ENCODE measurements around the gene TBC1D13.
"Not testable (repeated sequence)": the region's sequence is repeated elsewhere in the genome, so short reads cannot be mapped to it uniquely, and the experiment has no call there.

TBC1D13 gene

DNA sequence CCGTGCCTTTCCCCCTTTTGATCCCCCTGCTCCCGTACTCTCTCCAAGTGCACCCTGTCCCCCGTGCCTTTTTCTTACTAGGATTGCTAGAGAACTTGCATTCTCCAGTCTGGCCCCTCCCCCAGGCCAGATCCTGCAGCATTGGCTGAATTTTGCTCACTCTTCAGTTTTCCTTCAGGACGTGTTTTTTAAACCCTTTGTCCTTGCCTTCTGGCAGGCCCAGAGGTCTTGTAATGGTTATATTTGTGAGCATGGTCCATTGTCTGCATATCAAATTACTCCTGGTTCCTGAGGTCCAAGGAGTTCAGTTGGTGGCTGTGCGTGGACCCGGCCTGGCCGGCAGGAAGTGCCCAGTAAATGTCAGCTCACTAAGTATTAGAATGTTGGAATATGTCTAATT, 606 bp downstream of the TBC1D13 start:
- peak; percentile 12 for DNase-seq

DNA sequence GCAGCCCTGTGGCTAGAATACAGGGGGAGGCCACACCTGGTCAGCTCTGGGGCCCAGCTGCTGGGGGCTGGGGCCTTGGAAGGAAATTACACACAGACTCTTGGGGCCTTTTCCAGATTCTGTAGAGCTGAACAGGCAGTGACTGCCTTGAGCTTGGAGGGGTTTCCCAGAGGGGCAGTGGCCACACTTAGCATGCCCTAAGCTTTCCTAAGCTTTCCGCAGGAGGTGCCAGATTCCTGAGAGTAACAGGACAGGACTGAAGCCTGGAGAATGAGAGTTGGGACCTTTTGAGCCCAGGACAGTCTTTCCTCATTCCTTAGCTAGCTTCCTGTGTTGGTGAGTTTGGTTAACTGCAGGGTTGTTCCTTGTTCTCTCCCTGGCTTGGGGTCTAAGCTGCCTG, 1.4 kb downstream of the TBC1D13 start:
- no peak for DNase-seq

DNA sequence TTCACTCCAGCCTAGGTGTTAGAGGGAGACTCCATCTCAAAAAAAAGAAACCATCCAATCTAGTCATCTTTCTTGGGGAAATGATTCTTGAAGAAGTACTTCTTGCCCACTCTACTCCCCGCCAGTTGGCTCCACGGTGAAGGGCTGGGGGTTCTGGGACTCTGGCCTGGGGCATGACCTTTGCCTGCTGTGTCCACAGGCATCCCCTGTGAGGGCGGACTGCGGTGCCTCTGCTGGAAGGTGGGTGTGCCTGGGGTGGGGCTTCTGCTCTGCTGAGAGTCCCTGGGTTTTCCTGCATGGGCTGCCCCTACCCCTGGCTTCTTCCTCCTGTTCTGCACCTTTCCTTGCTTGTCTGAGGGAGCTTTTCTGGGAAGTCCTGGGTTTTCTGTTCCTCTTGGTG, 3.5 kb downstream of the TBC1D13 start:
- DNase-seq, result no peak

DNA sequence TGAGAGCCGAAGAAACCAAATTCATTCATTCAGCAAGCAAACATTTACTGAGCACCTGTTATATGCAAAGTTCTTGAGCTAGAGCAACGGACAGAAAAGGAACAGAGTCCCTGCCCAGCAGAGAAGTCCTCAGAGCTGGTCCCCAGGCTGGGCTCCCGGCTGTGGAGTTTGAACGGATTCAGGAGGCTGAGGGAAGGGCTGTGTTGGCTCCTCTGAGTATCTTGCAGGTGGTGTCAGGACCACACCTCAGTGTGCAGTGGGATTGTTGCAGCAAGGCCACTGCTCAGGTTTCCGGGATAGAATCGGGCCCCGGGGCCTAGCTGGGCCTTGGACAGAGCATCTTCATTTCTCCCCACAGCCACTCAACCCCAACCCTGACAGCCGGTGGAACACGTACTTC, 5.1 kb downstream of the TBC1D13 start:
- DNase-seq, result no peak

DNA sequence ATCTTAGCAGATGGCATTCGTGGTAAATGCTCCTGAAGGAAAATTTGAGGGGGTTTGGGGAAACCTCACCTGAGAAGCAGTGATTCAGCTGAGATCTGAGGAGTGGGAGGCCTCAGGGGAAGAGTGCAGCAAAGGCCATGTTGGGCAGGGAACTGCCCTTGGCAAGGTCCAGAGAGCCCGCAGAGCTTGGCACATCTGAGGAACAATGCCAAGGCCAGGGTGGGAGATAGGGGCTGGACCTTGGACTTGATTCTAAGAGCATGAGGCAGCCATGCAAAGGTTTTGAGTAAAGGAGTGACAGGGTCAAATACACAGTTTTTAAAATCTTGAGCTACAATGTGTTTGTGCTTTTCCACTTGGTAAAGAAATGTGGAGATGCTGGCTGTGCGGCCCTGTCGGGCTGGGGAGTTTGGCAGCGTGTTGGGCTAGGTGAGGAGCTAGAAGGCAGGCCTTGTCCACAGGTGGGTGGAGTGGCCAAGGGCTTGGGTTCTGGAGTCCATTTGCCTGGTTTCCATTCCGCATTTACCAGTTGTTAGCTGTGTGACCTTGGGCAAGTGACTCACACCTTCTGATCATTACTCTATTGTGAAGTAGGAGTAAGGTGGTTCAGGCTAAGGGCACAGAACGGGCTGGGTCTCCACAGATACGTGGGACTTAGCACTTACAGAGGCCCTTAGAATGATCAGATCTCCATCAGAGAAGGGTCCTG, 6.1 kb downstream of the TBC1D13 start:
- no peak for DNase-seq

DNA sequence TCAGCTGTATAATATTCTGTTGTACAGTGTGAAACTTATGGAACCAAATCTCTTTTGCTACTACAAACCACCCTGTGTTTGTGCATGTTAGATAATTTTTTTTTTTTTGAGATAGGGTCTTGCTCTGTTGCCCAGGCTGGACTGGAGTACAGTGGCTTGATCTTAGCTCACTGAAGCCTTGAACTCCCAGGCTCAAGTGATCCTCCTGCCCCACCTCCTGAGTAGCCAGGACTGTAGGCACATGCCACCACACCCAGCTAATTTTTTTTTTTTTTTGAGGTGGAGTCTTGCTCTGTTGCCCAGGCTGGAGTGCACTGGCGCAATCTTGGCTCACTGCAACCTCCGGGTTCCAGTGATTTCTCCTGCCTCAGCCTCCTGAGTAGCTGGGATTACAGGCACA, 7.9 kb downstream of the TBC1D13 start:
- DNase-seq, result not testable (repeated sequence)

DNA sequence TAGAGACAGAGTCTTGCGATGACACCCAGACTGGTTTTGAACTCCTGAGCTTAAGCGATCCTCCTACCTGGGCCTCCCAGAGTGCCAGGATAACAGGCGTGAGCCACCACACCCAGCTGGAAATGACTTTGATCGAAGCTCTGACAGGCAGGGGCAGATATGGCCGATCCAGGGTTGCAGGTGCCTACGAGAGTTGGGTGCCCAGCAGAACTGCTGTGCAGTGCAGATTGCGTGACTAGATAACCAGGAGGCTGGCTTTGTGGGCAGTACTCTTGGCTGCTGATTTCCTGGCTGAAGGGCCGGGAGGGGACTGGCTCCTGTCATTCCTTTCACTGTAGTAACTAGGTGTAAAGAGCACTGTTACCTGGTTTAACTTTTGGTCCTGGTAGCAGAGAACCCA, 11.8 kb downstream of the TBC1D13 start:
- no peak for DNase-seq

DNA sequence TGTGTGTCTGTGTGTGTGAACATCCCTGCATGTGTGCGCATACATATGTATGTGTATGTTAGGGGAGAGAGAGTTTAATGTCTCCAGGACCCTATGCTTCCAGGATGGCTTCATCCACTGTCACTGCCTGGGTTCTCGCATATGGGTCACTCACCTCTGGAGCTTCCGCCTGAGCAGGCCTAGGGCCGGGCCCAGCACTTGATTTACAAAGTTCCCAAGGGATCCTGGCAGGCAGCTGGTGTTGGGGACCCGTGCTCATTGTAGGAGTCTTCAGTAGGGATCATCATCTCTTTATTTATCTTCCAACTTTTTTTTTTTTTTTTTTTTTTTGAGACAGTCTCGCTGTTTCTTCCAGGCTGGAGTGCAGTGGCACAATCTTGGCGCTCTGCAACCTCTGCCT, 13.0 kb downstream of the TBC1D13 start:
- DNase-seq, result no peak

DNA sequence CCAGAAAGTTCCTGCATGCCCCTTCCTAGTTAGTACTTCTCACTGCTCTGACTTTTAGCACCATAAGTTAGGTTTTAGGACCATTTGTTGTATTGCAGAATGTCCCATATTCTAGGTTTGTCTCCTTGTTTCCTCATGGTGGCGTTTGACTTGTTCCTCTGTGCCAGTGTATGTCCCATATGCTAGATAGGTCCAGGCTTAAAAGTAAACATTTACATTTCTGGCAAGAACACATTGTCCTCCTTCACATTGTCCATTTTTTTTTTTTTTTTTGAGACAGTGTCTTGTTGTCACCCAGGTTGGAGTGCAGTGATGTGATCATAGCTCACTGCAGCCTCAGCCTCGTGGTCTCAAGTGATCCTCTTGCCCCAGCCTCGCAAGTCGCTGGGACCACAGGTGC, 15.4 kb downstream of the TBC1D13 start:
- DNase-seq, result no peak

DNA sequence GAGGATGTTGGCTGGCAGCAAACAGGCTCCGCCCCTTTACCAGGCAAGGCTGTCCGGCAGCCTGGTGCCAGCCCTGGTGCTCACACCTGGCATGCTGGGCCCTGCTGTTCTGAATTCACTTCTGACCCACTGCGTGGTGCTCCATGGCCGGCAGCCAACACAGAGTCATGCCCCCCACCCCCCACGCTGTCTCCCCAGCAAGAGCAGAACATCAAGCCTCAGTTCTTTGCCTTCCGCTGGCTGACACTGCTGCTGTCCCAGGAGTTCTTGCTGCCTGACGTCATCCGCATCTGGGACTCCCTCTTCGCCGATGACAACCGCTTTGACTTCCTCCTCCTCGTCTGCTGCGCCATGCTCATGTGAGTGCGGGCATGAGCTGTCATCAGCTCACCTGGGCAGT, 18.6 kb downstream of the TBC1D13 start:
- no peak for DNase-seq

DNA sequence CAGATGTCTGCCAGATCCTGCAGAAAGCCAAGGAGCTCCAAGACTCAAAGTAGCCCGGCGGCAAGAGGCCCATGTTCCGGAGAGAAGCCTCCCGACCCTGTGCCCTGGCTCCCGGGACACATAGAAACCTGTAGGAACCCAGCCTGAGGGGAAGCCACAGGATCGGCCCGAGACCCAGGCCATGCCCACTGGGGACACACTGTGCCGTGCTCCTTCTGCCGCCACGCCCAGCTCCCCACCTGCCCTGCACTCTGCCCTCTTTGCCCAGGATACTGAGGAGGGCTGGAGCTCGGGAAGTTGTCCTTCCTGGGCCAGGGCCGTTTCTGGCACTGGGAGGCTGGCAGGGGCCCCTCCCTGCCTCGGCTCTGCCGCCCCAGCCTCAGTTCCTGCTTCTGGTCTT, 20.8 kb downstream of the TBC1D13 start:
- DNase-seq, result no peak

DNA sequence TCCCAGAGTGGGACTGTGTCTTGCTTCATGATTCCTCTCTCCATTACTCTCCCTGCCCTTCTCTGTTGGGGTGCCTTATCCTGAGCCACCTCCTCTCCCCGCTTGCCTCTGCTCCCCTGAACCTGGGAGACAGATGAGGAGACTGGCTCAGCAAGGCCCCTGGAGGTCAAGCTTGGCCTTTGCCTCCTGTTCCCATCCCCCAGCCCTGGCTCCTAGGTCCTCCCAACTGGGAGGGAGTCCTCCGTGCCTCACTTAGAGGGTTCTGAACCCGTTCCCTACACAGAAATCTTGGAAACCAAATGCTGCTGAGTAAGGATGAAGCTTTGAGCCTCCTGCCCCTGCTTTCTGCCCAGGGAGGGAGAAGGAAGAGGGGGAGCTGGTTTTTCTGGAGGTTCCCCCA, 21.5 kb downstream of the TBC1D13 start:
- DNase-seq, result no peak

DNA sequence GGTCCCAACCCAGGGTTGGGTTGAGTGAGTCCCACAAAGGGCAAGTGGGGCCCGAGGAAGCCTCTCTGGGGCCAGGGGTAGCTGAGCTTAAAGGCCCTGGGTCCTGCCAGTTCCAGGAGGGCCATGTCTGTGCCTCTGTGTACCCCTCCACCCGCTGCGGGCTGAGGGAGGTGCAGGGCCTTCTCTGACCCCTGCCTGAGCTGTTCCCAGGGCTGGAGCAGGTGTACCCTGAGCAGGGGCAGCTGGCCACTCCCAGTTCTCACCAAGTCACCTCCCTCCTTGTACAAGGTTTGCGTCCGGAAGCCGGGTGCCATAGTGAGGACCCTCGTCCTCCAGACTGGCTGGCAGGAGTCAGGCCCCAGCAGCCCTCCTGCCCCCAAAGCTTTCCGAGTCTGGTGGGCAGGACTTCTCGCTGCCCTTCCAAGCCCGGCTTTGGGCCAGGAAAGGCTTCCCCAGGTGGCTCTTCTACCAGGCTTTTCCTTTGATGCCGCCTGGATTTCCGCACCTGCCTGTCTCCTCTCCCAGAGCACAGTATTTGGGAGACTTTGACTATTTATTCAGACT, 22.1 kb downstream of the TBC1D13 start:
- DNase-seq, result no peak

DNA sequence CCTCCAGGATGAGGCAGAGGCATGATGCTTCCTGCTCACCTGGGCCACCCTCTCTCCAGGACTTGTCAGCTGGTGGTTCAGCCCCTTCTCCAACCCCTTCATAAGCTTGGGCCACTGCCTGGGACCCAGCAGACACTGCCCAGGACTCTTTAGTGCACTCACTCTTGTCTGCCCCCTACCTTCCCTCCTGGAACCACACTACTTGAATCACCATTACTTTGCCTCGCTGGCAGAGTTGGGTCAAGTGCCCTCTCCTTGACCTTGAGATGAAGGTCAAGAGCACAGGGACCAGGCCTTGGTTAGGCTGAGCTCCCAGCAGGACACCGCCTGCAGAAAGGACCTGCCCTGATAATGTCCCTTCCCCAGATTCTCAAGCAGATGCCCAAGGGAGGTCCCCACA, 22.8 kb downstream of the TBC1D13 start:
- no peak for DNase-seq

DNA sequence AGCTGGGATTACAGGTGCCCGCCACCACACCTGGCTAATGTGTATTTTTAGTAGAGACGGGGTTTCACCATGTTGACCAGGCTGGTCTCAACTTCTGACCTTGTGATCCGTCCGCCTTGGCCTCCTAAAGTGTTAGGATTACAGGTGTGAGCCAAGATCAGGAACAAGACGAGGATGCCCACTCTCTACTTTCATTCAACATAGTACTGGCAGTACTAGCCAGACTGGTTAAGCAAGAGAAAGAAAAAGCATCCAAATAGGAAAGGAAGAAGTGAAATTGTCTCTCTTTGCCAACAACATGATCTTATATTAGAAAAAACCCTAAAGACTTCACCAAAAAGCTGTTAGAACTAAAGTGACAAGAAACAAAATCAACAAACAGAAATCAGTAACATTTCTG, 23.8 kb downstream of the TBC1D13 start:
- DNase-seq, result no peak

DNA sequence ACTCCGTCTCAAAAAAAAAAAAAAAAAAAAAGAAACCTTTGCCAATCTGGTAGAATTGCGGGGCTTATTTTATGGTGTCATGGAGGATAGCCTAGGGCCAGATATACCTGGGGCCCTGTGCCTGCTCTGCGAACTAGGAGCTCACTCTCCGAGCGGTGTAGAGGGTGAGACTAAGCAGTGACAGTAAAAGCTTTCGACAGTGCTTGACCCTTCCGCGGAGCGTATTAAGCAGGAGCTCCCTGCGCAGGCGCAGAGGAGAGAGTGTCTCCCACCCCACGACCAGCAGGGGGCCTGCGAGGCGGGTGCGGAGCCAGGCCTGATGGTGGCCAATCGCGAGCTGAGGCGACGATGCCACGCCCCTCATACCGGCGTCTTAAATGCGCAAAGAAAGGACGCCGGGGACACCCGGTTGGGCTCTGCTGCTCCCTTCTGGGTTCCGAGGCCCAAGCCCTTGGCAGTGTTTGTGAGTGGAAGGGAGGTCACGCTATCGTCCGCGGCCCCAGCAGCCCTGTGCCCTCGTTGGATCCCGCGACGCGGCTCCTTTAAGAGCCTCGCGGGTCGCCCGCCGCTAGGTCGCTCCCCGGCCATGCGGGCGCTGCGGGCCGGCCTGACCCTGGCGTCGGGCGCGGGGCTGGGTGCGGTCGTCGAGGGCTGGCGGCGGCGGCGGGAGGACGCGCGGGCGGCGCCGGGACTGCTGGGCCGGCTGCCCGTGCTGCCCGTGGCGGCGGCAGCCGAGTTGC, 31.2 kb downstream of the TBC1D13 start, which contains the start of gene ENDOG:
TSS of gene ENDOG (plus strand) at position 402 of the 740 bp plus-strand sequence. CDS start at position 587, 185 bp downstream.
- DNase-seq, result peak; percentile 97

DNA sequence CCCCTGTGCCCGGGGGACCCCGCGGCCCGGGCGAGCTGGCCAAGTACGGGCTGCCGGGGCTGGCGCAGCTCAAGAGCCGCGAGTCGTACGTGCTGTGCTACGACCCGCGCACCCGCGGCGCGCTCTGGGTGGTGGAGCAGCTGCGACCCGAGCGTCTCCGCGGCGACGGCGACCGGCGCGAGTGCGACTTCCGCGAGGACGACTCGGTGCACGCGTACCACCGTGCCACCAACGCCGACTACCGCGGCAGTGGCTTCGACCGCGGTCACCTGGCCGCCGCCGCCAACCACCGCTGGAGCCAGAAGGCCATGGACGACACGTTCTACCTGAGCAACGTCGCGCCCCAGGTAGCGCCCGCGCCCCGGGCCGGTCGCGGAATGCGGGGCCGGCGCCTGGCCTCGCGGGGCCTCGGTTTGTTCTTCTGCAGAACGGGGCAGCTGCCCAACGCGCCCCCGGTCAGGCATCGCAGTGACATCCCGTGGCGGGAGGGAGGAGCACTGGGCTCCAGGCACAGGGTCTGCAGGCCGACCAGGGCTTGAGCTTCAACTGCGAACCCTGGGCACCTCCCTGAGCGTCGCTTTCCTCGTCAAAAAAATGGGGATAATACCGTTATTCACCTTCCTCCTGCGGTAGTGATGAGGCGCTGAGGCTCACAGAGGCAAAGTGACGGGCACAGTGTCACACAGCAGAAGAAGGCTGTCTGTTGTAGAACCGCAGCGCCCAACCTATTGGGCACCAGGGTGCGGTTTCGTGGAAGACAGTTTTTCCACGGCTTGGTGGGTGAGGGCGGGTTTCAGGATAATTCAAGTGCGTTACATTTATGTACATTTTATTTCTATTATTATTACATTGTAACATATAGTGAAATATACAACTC, 32.0 kb downstream of the TBC1D13 start:
- DNase-seq, result peak; percentile 40

DNA sequence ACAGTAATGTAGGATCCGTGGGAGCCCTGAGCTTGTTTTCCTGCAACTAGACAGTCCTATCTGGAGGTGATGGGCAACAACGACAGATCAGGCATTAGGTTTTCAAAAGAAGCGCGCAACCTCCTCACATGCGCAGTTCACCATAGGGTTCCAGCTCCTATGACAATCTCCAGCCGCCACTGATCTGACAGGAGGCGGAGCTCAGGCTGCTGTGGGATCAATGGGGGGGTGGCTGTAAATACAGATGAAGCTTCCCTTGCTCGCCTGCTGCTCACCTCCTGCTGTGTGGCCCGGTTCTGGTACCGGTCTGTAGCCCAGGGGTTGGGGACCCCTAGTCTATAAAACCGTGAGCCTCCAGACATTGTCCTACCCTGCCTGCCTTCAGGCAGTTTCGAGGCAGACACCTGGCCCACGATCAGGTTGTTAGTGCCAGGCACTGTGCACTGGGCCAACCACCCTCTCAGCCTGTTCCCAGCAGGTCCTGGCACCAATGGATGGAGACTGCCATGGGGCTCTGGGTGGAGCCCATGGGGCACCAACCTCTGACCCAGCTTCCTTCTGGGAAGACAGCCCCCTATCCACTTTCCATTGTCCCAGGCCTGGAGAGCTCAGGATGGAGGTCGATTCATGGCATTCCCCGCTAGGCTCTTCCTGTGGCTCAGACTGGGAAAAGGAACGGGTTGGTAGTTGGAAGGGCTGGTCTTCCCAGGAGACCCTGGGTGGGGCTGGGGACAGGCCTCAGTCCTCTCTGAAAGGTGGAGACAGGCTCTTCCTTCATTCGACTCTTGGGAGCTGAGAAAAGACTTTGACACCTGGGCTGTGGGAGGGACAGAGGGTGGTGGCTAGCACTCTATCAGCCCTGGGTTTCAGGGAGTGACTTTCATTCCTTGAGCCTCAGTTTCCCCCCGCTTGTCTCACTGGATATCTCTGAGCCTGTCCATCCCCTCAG, 32.9 kb downstream of the TBC1D13 start:
- DNase-seq, result no peak

DNA sequence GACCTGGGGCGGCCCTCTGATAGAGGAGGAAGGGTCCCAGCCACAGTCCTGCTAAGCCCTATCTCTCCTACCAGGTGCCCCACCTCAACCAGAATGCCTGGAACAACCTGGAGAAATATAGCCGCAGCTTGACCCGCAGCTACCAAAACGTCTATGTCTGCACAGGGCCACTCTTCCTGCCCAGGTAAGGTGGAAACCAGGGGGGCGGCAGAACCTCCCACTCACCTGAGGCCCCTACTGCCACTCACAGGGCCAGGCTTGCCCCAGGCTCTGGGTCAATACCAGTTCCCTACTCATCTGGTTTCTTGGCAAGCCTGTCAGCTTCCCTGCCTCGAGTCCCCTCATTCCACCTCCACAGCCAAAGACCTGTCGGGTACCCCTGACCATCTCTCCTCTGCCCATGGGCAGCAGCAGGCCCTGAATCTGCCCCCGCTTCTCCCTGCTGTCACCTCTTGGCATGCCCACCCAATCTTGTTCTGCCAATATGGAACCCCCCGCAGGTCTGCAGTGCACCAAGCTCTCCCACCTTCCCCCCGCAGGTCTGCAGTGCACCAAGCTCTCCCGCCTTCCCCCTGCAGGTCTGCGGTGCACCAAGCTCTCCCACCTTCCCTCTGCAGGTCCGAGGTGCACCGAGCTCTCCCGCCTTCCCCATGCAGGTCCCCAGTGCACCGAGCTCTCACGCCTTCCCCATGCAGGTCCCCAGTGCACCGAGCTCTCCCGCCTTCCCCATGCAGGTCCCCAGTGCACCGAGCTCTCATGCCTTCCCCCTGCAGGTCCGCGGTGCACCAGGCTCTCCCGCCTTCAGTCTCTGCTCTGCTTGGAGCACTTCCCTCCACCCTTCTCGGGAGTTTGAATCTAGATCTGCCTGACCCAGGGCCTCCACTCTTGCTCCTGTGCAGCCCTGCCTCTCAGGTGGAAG, 33.9 kb downstream of the TBC1D13 start:
- DNase-seq, result no peak

DNA sequence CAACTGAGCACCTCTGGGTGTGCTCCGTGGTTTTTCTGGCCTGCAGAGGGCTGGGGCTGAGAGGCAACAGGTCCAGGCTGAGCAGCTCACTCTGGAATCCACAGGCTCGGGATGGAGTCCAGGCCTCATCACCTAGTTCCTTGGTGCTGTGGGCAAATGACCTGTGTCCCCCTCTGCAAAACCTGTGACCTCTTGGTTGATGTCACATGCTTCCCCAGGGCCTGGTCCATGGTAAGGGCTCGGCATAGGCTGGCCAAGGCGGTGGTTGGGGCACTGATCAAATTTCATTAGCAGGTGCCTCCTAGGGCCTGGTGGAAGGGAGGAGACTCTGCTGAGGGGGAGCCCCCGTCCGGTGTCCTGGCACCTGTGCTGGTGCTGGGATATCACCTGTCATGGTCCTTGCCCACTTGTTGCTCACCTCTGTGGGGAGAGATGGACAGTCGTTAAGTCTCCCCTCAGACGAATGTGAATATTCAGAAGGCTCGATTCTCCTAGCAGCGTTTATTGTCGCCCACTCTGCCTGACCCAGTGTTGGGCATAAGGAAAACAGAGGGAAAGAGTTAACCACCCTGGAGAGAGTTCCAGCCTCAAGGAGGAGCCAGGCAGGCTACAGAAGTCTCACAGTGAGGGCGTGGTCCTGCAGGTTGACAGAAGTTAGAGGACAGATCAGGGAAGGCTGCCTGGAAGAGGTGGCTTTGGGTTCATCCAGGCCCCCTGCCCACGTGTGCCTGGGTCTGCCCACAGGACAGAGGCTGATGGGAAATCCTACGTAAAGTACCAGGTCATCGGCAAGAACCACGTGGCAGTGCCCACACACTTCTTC, 34.7 kb downstream of the TBC1D13 start:
- no peak for DNase-seq
